HG03571 (cell line): ENCODE data around the gene FAM72B.
"Not testable (repeated sequence)": the region's sequence is repeated elsewhere in the genome, so short reads cannot be mapped to it uniquely, and the experiment has no call there.

Experiments used
- ATAC-seq: cut with Tn5 transposase; IDR thresholded peaks from one replicate; pipeline ENCODE4 v1.9.1; 2021; ENCODE audit not compliant: unreplicated experiment

FAM72B gene

GRCh38 chr1:121155671-121156358, 28.3 kb downstream of the FAM72B start:
- ATAC-seq = not testable (repeated sequence)

- not testable (repeated sequence) for ATAC-seq
Observed at GRCh38 chr1:121154811-121155210, 29.3 kb downstream of the FAM72B start.

GRCh38 chr1:121152788-121153187, 31.4 kb downstream of the FAM72B start:
- not testable (repeated sequence) for ATAC-seq

GRCh38 chr1:121151294-121151693, 32.8 kb downstream of the FAM72B start:
- not testable (repeated sequence) for ATAC-seq

- not testable (repeated sequence) for ATAC-seq
Observed at GRCh38 chr1:121148489-121149190, 35.5 kb downstream of the FAM72B start.

GRCh38 chr1:121140393-121140792, 43.7 kb downstream of the FAM72B start:
- ATAC-seq = not testable (repeated sequence)

GRCh38 chr1:121131494-121131893, 52.6 kb downstream of the FAM72B start:
- not testable (repeated sequence) for ATAC-seq

GRCh38 chr1:121118480-121118824, 65.7 kb downstream of the FAM72B start:
- ATAC-seq = not testable (repeated sequence)
